AG09319 (cell line): ENCODE results near the gene VAV1.
"Not testable (repeated sequence)": the region's sequence is repeated elsewhere in the genome, so short reads cannot be mapped to it uniquely, and the experiment has no call there.

Experiments used
- DNase-seq: peaks from one replicate; pipeline ENCODE4 v3.0.0-alpha.2; 2010; ENCODE audit warnings: low read depth; ENCODE audit errors: extremely low read depth
- CTCF ChIP-seq: IDR thresholded peaks from 2 replicates; pipeline ENCODE4 v1.5.1; 2011; ENCODE audit warnings: low read depth, mild to moderate bottlenecking, inconsistent platforms, low read length, moderate library complexity

Gene VAV1

GRCh38 chr19:6754136-6754535, 18.4 kb upstream of the VAV1 start:
- TF ChIP-seq CTCF = no peak
- no peak for DNase-seq

GRCh38 chr19:6754653-6755463, 17.6 kb upstream of the VAV1 start:
- no peak for TF ChIP-seq CTCF
- DNase-seq = no peak

- no peak for DNase-seq
- TF ChIP-seq CTCF = no peak
Observed at GRCh38 chr19:6760606-6761005, 11.9 kb upstream of the VAV1 start.

GRCh38 chr19:6761053-6761676, 11.3 kb upstream of the VAV1 start:
- no peak for TF ChIP-seq CTCF
- no peak for DNase-seq

- not testable (repeated sequence) for DNase-seq
Observed at GRCh38 chr19:6762253-6762797, 10.2 kb upstream of the VAV1 start.

- no peak for DNase-seq
- no peak for TF ChIP-seq CTCF
Observed at GRCh38 chr19:6765738-6766356, 6.7 kb upstream of the VAV1 start.

- no peak for DNase-seq
- TF ChIP-seq CTCF = no peak
Observed at GRCh38 chr19:6766357-6767080, 6.0 kb upstream of the VAV1 start.
